HepG2 (cell line): ENCODE results near the gene SLC9A8.
A peak's percentile ranks its signal among the peaks of the same experiment; 100 is the strongest.

Experiments
- ARNT2 ChIP-seq: sonication (generic); formaldehyde crosslinking; IDR thresholded peaks from 2 replicates; pipeline ENCODE4 v1.8.0; 2022; ENCODE audit warnings: mild to moderate bottlenecking, low read depth, missing genetic modification reagents, moderate library complexity
- CEBPG ChIP-seq: IDR thresholded peaks from 2 replicates; pipeline ENCODE4 v1.6.1; 2016
- CTCF ChIP-seq: sonication (generic); formaldehyde crosslinking; IDR thresholded peaks from 2 replicates; pipeline ENCODE4 v1.5.0; 2020; ENCODE audit warnings: mild to moderate bottlenecking, missing genetic modification reagents, moderate library complexity
- ELF1 ChIP-seq: sonication (generic); formaldehyde crosslinking; IDR thresholded peaks from 2 replicates; pipeline ENCODE4 v1.4.0; 2020; ENCODE audit warnings: missing genetic modification reagents
- GATAD2A ChIP-seq: IDR thresholded peaks from 2 replicates; pipeline ENCODE4 v1.6.1; 2016
- HOXA5 ChIP-seq: sonication (generic); formaldehyde crosslinking; IDR thresholded peaks from 2 replicates; pipeline ENCODE4 v1.4.0; 2020; ENCODE audit warnings: missing genetic modification reagents
- IKZF1 ChIP-seq: fragments of 450-650 bp; IDR thresholded peaks from 2 replicates; pipeline ENCODE4 v1.7.1; 2016
- POLR2A ChIP-seq, 2 experiments: IDR thresholded peaks; 2 replicates each; pipeline ENCODE4 v1.6.1; 2011; ENCODE audit warnings: low read depth in 2 of 2, low read length in 2 of 2, mild to moderate bottlenecking in 1 of 2, moderate library complexity in 1 of 2; ENCODE audit not compliant: insufficient read depth in 1 of 2
- WIZ ChIP-seq: sonication (generic); formaldehyde crosslinking; IDR thresholded peaks from 2 replicates; pipeline ENCODE4 v1.5.1; 2020; ENCODE audit warnings: mild to moderate bottlenecking, missing genetic modification reagents
- ZNF530 ChIP-seq: sonication (generic); formaldehyde crosslinking; IDR thresholded peaks from 2 replicates; pipeline ENCODE4 v1.5.0; 2020; ENCODE audit warnings: low read depth, mild to moderate bottlenecking, missing genetic modification reagents
- ZNF616 ChIP-seq: sonication (generic); formaldehyde crosslinking; IDR thresholded peaks from 2 replicates; pipeline ENCODE4 v1.5.0; 2020; ENCODE audit warnings: low read depth, mild to moderate bottlenecking, missing genetic modification reagents

- TF ChIP-seq HOXA5: 0 out of 2 replicates have a peak, but pooled peaks have one; percentile 40
- no peak for TF ChIP-seq ZNF616
- TF ChIP-seq ZNF530 (CRISPR knock-in tag): no peak
- TF ChIP-seq GATAD2A (CRISPR knock-in tag): peak; percentile 89
- 0 out of 2 replicates have a peak, but pooled peaks have one; percentile 11 for TF ChIP-seq CEBPG (CRISPR knock-in tag)
- no peak for TF ChIP-seq CTCF (CRISPR knock-in tag)
- no peak for TF ChIP-seq WIZ
- no peak for TF ChIP-seq IKZF1
- TF ChIP-seq POLR2A (IDR thresholded peaks at IDR 0.05; ENCODE audit: insufficient read depth in 1 of 2, low read depth in 2 of 2, low read length in 2 of 2): no peak
- no peak for TF ChIP-seq ELF1
- no peak for TF ChIP-seq ARNT2 (CRISPR knock-in tag)
Observed at GRCh38 chr20:49899541-49900383, 87.1 kb downstream of the SLC9A8 start.
